GM18861 (cell line): ENCODE data around the gene PSMG1.

Experiments
- ATAC-seq: cut with Tn5 transposase; IDR thresholded peaks from one replicate; pipeline ENCODE4 v1.9.1; 2021; ENCODE audit not compliant: unreplicated experiment

PSMG1 gene

DNA sequence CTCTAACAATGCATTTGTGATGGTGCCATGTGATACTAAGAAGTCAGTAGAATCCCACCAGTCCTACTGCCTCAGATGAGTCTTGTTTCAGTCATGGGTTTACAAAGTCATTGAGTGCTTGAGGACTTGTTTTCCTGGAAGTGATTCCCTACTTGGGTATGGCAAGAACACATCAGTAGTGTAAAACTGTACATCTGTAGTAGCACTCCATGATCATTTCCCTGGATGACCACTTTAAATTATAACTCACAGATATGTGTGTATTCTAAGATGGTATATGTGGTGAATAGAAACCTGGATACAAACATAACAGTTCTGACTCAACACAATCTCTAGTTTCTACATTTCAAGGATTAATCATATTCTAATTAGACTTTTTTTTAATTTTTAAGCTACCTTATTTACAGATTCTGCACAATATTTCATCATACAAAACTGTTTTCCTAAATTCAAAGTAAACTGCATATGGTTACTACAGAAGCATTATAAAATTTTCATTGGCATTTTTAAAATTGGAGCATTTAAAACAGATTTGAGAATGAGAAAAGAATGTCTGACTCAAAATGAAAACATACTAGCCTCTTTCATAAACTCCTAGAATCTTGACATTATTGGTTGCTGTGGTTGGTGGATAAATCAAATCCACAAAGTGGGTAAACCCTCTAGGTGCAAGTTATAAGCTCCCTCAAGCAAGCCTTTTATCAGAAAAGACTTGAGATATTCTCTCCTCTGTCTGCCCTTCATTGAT lies 6.8 kb upstream of the PSMG1 start:
- ATAC-seq, result no peak

DNA sequence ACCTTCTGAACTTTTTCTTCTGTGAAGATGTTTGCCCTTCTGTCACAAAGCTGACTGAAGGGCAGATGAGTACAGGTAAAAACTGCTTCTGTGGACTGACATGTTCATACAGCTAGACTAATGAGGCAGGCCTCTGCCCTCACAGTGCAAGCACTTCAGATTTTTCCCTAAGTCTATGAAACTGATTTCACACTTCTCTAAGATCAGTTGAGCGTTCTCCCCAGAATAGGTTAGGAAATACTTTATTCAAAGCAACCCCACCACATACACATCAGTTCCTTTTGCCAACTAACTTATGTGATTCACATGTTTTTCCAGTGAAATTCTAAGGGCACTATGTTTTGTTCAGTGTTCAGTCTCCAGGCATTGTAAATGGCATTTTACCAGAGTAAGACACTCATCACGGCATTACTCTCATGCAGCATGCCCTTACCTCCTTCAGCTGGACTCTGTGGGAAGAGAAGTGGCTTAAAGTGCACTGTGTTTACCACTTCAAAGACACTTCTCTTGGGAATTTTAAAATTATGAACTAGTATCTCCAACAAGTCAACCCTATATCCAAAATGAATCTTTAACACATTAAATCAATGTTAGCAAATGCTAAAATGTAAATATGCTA lies 5.4 kb upstream of the PSMG1 start:
- no peak for ATAC-seq

DNA sequence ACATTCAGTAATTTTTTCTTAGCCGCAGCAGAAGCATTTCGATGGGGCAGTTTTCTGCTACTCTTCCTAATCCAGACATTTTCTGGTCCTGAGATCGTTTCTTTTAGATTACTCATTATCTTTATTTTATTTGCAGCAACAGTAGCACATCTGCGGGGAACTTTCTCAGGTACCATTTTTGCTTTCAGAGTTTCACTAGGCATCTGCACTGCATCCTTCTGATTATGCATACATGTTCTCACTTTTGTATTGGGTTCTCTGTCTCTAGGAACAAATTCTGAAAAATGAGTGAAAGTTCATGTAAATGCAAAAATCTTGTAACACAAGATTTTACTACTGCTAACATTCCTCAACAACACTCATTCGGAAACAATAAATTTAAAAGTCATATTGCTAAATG lies 3.9 kb upstream of the PSMG1 start:
- ATAC-seq, result no peak

DNA sequence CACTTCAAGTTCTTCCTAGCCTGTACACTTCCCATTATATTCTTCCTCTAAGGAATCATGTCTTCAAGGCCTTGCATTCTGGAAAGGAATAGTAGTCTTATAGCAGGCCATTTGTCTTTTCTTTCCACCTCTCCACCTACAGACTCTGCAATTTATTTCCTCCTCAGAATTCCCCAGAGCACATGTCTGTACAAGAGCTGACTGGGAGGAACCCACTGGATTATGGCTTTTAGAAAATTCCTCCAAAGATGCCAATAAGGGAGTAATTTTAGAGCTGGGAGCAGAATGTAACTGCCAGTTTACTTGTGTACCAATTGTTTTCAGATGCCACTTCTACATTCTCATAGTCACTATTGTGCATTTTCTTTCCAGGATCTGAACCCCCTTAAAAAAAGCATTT lies 3.4 kb upstream of the PSMG1 start:
- no peak for ATAC-seq

DNA sequence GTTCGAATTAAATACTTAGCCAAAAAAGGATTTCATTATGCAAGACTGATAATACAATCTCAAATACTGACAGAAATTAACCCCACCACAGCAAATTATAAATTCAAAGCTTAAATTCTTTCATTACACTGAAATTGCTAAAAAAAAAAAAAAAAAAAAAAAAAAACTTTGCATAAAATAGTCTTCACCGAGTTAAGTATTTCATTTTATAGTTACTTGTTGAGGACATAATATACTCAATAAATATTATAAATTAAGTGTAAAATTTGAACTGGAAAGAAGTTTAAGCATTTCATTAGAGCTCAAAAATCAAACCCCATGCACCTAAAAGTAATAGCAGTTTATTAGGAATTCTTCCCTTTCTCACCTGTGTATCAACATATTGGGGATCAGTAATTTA lies 1.9 kb upstream of the PSMG1 start:
- no peak for ATAC-seq

DNA sequence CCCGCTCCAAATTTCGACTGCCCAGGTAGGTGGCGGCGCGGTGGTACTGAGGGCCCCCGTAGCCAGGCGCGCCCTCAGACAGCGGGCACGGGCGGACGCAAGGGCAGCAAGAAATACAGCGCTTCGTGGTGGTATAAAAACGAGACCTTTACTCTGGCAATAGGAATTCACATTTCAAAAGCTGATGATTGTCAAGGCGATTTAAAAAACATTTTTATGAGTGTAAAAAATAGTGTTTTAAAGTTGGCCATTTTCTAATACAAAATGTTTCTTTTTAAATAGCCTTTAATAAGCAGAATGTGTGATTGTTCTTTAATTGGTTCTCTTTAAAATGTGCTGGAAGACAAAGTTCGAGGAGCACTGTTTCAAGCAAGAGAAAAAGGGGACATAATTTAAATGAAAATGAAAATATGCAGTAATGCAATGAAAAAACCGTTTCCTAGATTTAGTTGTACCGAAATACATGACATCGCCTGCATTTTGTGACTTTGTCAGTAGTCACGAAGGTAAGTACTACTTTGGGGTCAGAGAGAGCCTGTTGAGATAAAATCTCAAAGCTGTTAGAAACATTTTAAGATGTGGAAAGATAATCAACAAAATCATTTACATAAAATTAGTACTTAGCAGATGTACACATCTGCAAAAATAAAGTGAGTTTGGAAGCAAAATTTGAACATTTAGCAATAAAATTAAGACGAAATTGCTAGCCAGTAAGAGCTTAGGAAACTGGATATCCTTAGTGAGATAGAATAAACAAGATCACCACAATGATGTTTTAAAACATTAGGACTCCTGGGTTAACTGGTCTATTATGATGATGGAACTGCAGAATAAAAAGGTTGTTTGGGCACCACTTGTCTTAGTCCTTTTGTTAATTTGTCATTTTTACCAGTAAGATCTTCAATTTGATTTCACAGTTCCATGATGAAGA lies 1.1 kb upstream of the PSMG1 start:
- ATAC-seq, result no peak

DNA sequence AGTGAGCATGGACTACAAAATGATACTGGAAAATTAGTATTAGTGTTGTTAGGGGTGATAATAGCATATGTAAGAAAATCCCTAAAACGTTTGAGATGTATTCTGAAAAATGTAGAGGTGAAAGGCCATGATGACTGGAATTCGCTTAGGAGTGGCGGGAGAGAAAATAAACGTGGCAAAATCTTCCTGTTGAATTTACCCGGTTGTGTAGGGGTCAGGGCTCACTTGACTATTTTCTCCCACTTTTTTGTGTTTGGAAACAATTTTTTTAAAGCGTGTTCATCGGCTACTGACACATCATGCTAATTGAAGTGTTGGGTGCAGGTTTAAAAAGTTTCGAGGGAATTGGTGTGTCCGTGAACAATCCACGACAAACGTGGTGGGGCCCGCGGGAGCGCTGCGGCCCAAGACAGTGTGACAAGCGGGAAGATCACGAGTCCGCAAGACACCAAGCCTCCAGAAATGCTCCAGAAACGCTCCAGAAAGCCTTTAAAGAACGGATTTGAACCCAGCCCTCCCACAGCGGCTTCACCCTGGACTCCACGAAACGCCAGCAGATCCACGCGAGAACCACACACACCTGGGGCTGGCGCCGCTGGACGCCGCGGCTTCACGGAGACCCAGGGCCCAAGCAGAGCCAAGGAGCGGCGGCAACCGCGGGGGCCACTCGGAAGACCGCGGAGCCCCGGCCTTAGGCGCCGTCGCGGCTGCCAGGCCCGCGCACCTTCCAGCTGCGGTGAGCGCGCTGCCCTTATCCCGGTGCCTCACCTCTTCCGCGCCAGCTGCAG lies 573 bp downstream of the PSMG1 start:
- no peak for ATAC-seq

DNA sequence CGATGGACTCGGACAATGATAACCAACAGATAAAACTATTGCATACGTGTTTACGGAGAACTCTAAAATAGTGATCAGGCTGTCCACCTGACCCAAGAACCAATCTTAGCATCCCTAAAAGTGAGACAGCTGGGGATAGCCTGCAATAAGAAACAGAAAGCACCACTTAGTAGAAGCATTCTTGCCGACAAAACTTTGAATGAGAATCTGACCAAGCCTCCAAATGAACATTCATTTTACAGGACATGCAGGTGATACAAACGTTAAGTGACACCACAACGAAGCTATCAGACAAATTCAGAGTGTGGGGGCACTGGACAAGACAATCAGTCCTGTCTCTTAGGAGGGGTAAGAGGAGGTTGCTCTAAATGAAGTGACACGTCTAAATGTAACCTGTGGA lies 1.2 kb downstream of the PSMG1 start:
- ATAC-seq, result no peak

DNA sequence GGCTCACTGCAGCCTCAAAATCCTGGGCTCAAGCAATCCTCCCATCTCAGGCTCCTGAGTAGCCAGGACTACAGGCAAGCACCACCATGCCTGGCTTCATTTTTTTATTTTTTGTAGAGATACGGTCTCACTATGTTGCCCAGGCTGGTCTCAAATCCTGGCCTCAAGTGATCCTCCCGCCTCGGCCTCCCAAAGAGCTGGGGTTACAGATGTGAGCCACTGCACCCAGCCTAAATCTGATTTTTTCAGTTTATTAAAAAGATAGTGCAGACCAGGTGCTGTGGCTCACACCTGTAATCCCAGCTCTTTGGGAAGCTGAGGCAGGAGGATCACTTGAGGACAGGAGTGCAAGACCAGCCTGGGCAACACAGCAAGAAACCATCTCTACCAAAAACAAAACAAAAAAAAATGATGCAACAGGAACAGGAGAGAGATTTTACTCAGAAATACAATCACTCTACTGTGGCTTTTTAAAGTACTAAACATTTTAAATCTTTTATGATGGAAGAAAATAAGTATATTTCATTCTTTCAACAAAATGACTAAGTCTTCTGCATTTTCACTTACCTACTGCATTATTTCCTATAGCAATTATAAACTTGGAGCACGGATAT lies 1.9 kb downstream of the PSMG1 start:
- no peak for ATAC-seq

DNA sequence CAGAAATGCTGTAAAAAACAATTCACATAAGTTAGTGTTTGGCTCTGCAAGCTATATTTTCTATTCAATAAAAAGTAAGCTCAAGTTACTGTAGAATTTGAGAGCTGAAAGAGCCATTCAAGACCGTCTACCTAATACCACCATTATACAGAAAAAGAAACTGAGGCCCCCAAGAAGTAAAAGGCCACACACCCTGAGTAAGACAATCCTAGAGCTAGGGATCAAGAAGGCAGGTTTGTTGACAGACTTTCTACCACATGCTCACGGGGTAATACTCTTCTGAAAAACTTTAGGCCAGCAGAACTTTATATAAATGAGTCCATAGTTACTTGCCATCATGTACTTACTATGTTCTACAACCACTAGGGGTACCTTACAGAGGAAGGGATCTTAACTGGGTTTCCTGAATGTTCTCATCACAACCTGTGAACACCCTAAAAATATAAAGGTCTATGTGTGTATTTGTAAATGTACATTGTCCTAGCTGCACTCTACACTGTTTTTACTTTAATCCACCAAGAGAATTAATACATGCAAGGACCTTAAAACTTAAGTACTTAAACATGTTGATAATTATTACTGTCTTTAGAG lies 2.7 kb downstream of the PSMG1 start:
- no peak for ATAC-seq

DNA sequence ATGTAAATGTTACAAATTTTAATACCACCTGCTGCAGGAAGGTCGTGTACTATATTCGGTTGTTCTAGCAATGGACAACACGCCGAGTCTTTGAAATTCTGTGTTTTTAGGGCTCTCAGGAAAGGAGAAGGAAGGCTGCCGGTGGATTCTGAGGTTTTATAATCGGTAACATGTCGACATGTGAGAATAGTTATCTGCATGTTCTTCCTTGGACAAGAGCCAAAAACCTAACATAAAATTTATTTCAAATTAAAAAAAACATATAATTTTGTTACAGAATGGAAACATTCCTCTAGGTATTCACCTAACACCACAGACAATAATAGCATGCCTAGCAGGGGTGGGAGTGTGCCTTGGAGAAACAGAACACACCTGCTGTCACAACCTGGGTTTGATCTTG lies 4.8 kb downstream of the PSMG1 start:
- ATAC-seq, result no peak

DNA sequence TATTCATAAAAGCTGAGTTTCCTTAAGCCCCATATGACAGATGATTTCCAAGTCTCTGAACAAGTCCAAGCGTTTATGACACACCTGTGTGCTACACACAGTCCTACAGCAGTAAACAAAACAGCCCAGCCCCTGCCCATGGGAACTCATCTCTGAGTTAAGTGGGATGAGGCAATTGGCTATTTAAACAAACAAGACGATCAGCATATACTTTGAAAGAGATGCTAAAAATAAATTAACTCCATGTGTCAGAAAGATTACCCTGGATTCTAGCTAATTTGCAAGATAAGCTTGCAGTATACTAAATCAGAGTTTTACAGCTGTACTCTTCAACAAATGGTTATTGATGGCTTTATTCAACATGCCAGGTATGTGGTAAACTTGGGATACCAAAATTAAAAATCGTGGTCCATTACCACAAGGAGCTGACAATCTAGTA lies 7.0 kb downstream of the PSMG1 start:
- ATAC-seq, result no peak

DNA sequence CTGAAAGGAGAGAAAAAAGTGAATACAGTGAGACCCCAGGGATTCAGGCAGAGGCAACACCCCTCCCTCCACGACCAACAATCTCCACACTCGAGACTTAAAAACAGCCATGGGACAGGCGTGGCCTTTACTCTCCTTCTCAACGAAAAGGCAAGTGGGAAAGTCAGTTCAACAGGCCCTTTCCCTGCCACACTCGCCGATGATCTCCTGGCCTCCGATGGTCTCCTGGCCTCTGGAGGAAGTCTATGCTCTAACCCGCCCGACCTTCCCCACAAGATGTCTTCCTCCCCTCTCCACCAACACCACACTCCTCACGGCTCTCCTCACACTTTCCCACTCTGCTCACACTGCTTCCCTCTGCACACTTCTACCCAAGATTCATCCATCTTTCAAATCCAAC lies 7.6 kb downstream of the PSMG1 start:
- ATAC-seq, result no peak

DNA sequence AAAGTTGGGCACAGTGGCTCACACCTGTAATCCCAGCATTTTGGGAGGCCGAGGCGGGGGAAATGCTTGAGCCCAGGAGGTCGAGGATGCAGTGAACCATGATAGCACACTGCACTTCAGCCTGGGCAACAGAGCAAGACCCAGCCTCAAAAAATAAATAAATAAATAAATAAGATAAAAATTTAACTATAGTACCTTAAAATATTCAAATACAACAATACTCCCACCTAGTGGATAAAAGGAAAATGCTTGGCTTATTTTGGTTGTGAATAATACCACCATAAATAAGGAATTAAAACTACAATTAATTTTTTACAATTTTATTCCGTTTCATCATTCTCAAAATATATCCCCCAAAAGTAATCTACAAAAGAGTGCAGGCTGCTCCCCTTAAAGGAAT lies 8.1 kb downstream of the PSMG1 start:
- no peak for ATAC-seq

DNA sequence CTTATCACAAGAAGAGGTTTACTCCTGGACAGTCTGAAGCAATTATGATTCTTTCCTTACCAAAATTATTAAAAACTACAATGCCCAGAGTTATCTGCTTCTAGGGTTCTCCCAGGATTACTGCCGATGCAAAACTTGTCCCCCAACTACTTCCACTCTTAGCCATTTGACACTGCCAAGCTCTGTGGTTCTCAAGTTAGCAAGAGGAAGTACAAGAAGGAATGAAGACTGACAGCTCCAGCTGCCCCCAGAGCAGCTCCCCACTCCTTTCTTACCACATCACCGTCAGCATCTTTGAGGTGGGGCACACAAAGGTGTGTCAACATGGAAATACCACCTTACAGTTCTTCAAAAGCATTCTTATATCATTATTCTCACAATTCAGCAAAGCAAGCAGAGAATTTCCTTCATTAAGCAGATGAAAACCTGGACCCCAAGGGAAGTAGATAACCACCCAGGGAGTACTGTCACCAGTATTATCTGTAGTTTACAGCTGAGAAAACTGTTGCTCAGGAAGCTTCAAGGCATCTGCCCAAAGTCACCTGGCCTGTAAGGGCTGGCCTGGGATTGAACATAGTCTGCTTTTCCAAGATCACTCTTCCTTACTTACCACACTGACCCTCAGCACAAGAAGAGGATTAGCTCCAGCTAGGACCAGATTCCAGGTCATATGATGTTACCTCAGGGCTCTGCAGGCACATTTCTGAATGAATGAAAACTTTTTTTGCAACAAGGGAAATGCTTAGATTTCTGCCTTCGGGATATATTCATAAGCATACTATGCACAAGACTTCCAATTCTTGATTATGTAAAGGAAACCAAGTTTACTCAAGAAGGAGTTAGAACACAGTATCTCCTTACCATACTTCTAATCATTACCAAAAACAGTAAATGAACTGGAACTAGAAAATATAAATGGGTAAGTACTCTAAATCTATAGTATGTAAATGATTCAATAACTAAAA lies 9.3 kb downstream of the PSMG1 start:
- ATAC-seq, result no peak

DNA sequence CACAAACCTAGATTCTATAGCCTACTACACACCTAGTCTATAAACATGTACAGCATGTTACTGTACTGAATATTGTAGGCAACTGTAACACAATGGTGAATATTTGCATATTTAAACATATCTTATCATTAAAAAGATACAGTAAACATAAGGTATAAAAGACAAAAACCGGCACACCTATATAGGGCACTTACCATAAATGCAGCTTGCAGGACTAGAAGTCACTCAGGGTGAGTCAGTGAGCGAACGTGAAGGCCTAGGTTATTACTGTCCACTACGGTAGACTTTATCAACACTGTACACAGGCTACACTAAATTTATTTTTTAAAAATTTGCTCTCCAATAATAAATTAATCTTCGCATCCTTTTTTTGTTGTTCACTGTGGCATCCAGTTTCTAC lies 13.3 kb downstream of the PSMG1 start:
- no peak for ATAC-seq

DNA sequence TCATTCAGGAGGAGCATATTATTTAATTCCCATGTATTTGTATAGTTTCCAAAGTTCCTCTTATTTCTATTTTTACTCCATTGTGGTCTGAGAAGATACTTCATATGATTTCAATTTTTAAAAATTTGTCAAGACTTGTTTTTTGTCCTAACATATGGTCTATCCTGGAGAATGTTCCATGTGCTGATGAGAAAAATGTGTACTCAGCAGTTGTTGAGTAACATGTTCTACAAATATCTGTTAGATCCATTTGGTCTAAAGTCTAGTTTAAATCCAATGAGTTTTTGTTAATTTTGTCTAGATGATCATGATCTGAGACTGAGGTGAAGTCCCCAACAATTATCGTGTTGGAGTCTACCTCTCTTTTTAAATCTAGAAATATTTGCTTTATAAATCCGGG lies 14.5 kb downstream of the PSMG1 start:
- ATAC-seq, result no peak

DNA sequence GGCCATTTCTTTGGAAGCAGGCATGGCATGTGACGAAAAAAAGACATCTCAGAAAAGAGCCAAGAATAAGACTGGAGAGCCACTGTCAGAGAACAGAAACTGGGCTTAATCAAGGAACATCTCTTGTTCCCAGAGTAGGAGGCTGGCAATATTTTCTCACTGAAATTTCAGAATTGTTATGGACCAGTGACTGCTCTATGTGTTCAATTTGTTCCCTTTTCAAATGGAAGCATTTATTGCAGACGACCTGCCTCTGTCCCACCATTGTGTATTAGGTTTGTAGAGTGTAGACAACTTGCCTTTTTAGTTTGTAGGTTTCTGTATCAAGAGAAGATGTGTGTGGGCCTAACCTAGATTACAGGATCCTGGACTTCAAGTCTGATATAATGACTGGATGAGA lies 18.7 kb downstream of the PSMG1 start:
- ATAC-seq, result no peak

DNA sequence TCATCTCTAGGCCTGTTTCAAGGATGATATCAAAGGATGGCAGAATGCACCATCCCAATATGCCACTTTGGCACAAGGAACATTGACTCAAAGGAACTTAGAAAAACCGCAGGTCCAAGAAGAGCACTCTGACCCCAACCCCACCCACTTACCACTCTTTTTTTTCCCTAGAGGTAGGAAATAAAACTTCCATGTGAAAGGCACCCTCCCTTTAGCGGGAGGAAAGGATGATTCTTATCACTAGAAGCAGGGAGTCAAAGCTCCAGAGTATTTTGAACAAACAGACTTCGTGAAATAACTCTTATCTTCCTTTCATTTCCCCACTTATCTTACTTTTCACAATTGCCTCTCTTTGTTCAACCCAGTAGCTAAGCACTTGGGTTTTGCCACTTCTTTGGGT lies 22.2 kb downstream of the PSMG1 start:
- no peak for ATAC-seq
